H9 (cell line): ENCODE data around the gene RNF125. TPM values are rescaled to one million over a fixed set of nuclear protein-coding genes. Genes with fewer than 3 reads are reported as not detected.

Source experiments
- DNase-seq: peaks from one replicate; pipeline ENCODE4 v3.0.0-alpha.2; 2017
- H2AFZ ChIP-seq: one replicate; pipeline ENCODE4 v1.6.1; 2013; ENCODE audit warnings: mild to moderate bottlenecking, low read length, control low read depth, moderate library complexity
- H2AK5ac ChIP-seq: 2 replicates; pipeline ENCODE4 v1.6.1; 2013; ENCODE audit warnings: low read length, control low read depth, mixed read lengths; ENCODE audit not compliant: insufficient read length
- H2BK120ac ChIP-seq: one replicate; pipeline ENCODE4 v1.6.1; 2013; ENCODE audit warnings: low read depth, mild to moderate bottlenecking, low read length, control low read depth, inconsistent platforms; ENCODE audit not compliant: poor library complexity, severe bottlenecking
- H2BK12ac ChIP-seq: 2 replicates; pipeline ENCODE4 v1.6.1; 2013; ENCODE audit warnings: low read length, control low read depth, mixed read lengths, low read depth; ENCODE audit not compliant: insufficient read length
- H2BK15ac ChIP-seq: 2 replicates; pipeline ENCODE4 v1.6.1; 2013; ENCODE audit warnings: low read depth, low read length, control low read depth
- H2BK20ac ChIP-seq: one replicate; pipeline ENCODE4 v1.6.1; 2013; ENCODE audit warnings: low read depth, mild to moderate bottlenecking, low read length, control low read depth, inconsistent platforms; ENCODE audit not compliant: poor library complexity, severe bottlenecking
- H2BK5ac ChIP-seq: 2 replicates; pipeline ENCODE4 v1.6.1; 2013; ENCODE audit warnings: low read length, control low read depth, mixed read lengths; ENCODE audit not compliant: insufficient read length
- H3K14ac ChIP-seq: 2 replicates; pipeline ENCODE4 v1.6.1; 2013; ENCODE audit warnings: low read length, control low read depth; ENCODE audit not compliant: insufficient read depth
- H3K18ac ChIP-seq: 2 replicates; pipeline ENCODE4 v1.6.1; 2013; ENCODE audit warnings: low read depth, mild to moderate bottlenecking, mixed read lengths, low read length, control low read depth; ENCODE audit not compliant: insufficient read length
- H3K23ac ChIP-seq: 2 replicates; pipeline ENCODE4 v1.6.1; 2013; ENCODE audit warnings: low read length, control low read depth, mixed read lengths, low read depth; ENCODE audit not compliant: insufficient read length
- H3K23me2 ChIP-seq: 2 replicates; pipeline ENCODE4 v1.6.1; 2013; ENCODE audit warnings: low read depth, mild to moderate bottlenecking, mixed read lengths, low read length, control low read depth; ENCODE audit not compliant: insufficient read length, poor library complexity, severe bottlenecking
- H3K27ac ChIP-seq: 2 replicates; pipeline ENCODE4 v1.5.1; 2013; ENCODE audit warnings: low read length, control low read depth, mixed read lengths, low read depth; ENCODE audit not compliant: insufficient read length
- H3K27me3 ChIP-seq: 2 replicates; pipeline ENCODE4 v1.6.1; 2013; ENCODE audit warnings: low read length, control low read depth, inconsistent platforms; ENCODE audit not compliant: insufficient read depth
- H3K4ac ChIP-seq: 2 replicates; pipeline ENCODE4 v1.6.1; 2013; ENCODE audit warnings: low read depth, mild to moderate bottlenecking, control low read depth, inconsistent platforms, low read length, moderate library complexity
- H3K4me1 ChIP-seq: 2 replicates; pipeline ENCODE4 v1.6.1; 2013; ENCODE audit warnings: low read length, control low read depth, inconsistent platforms; ENCODE audit not compliant: insufficient read depth
- H3K4me2 ChIP-seq: 2 replicates; pipeline ENCODE4 v1.6.1; 2013; ENCODE audit warnings: low read length, control low read depth, mixed read lengths; ENCODE audit not compliant: insufficient read length, insufficient read depth
- H3K56ac ChIP-seq: 2 replicates; pipeline ENCODE4 v1.6.1; 2013; ENCODE audit warnings: low read depth, mild to moderate bottlenecking, mixed read lengths, low read length, control low read depth; ENCODE audit not compliant: insufficient read length
- H3K79me1 ChIP-seq: 2 replicates; pipeline ENCODE4 v1.6.1; 2013; ENCODE audit warnings: low read depth, mild to moderate bottlenecking, moderate library complexity, low read length, control low read depth, inconsistent platforms; ENCODE audit not compliant: insufficient read depth, poor library complexity, severe bottlenecking
- H3K79me2 ChIP-seq: 2 replicates; pipeline ENCODE4 v1.6.1; 2013; ENCODE audit warnings: low read length, control low read depth, inconsistent platforms; ENCODE audit not compliant: insufficient read depth
- H3K9ac ChIP-seq: 2 replicates; pipeline ENCODE4 v1.6.1; 2013; ENCODE audit warnings: low read length, control low read depth, mixed read lengths; ENCODE audit not compliant: insufficient read length; ENCODE audit errors: extremely low read depth
- H3K9me3 ChIP-seq: one replicate; pipeline ENCODE4 v1.6.1; 2013; ENCODE audit warnings: low read depth, low read length, inconsistent platforms; ENCODE audit not compliant: control insufficient read depth
- H3T11ph ChIP-seq: one replicate; pipeline ENCODE4 v1.6.1; 2013; ENCODE audit warnings: mild to moderate bottlenecking, low read length, control low read depth, inconsistent platforms
- H4K20me1 ChIP-seq: one replicate; pipeline ENCODE4 v1.6.1; 2013; ENCODE audit not compliant: control insufficient read depth, insufficient read length, insufficient read depth
- H4K5ac ChIP-seq: 2 replicates; pipeline ENCODE4 v1.6.1; 2013; ENCODE audit warnings: low read depth, mild to moderate bottlenecking, mixed read lengths, low read length, control low read depth; ENCODE audit not compliant: insufficient read length
- H4K8ac ChIP-seq: replicated peaks from 2 replicates; pipeline ENCODE4 v1.6.1; 2013; ENCODE audit warnings: low read length, control low read depth, mixed read lengths, low read depth; ENCODE audit not compliant: insufficient read length
- H4K91ac ChIP-seq: 2 replicates; pipeline ENCODE4 v1.6.1; 2013; ENCODE audit warnings: low read depth, mild to moderate bottlenecking, moderate library complexity, mixed read lengths, low read length, control low read depth; ENCODE audit not compliant: insufficient read length
- H3K27ac Mint-ChIP-seq, 3 experiments: 2 replicates in 2 of 3; 3 replicates in 1 of 3; pipeline ENCODE4 v1.8.0; 2020 to 2021; ENCODE audit warnings: mixed read lengths in 3 of 3, mild to moderate bottlenecking in 1 of 3, moderate library complexity in 1 of 3
- H3K27me3 Mint-ChIP-seq: 2 replicates; pipeline ENCODE4 v1.8.0; 2021; ENCODE audit warnings: low read depth, mild to moderate bottlenecking, moderate library complexity, mixed read lengths
- H3K36me3 Mint-ChIP-seq, 3 experiments: 2 replicates in 2 of 3; 3 replicates in 1 of 3; pipeline ENCODE4 v1.8.0; 2020 to 2021; ENCODE audit warnings: low read depth in 3 of 3, mixed read lengths in 3 of 3; ENCODE audit not compliant: insufficient read depth in 1 of 3
- H3K4me1 Mint-ChIP-seq, 2 experiments: 2 replicates each; pipeline ENCODE4 v1.8.0; 2020; ENCODE audit warnings: mixed read lengths in 2 of 2
- H3K4me3 Mint-ChIP-seq, 2 experiments: 2 replicates in 1 of 2; 3 replicates in 1 of 2; pipeline ENCODE4 v1.8.0; 2020 to 2021; ENCODE audit warnings: mild to moderate bottlenecking in 2 of 2, mixed read lengths in 2 of 2, moderate library complexity in 1 of 2
- H3K9me3 Mint-ChIP-seq, 2 experiments: 2 replicates in 1 of 2; 3 replicates in 1 of 2; pipeline ENCODE4 v1.8.0; 2020; ENCODE audit warnings: mild to moderate bottlenecking in 2 of 2, mixed read lengths in 2 of 2, moderate library complexity in 1 of 2
- WGBS: extraction: QIAGEN DNeasy Blood & Tissue Kit; methylation state at CpG from one replicate; pipeline ENCODE4 v1.1.7; 2013; ENCODE audit warnings: missing lambda C conversion rate, low lambda C conversion rate, mixed read lengths; ENCODE audit not compliant: insufficient read length; ENCODE audit errors: extremely low coverage; 5-methylcytosine and 5-hydroxymethylcytosine counted together
- total RNA-seq: library from RNA; stranded (reverse); gene quantifications from 2 replicates; pipeline ENCODE4 v1.2.1, GENCODE V29; 2021
- TF ChIP-seq, protein P1 (sequence below): fragments of 200-600 bp; sonication (generic); conservative IDR thresholded peaks from 3 replicates; pipeline ENCODE4 v1.8.0; 2021; ENCODE audit warnings: antibody characterized with exemption, mild to moderate bottlenecking

Gene RNF125
- total RNA-seq, 1 experiment from 2014 or later = 8.3 TPM

DNA sequence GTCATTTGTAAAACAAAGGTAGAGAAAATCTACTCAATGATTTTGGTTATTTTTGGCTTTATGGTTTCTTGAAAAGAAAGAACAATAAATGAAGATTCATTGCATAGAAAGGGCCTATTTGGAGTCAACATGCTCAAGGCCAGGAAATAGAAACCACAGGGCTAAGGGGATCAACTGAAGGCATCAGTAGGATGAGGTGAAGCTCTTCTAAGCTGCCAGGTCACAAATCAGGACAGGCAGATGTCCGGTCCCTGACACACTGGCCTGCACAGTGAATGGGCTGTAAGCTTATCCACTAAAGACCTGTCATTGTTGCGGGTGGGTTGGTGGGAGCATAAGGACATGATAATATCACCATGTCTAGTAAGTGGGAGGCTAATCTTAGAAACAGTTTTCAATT is 41.4 kb downstream of the RNF125 start:
- no peaks in the 10 kb centered on the region for H3K23me2 ChIP-seq
- no peaks in the 10 kb centered on the region for H3K79me2 ChIP-seq
- H2AK5ac ChIP-seq = no peak overlapping the region
- no peak overlapping the region for H4K8ac ChIP-seq
- H3K9me3 ChIP-seq = no peaks in the 10 kb centered on the region
- no peak overlapping the region for H3K9ac ChIP-seq
- peaks cover 3% of the 10 kb centered on the region; the same call in 1 of the 2 replicates for H3K4me1 ChIP-seq
- TF ChIP-seq, protein P1, sequence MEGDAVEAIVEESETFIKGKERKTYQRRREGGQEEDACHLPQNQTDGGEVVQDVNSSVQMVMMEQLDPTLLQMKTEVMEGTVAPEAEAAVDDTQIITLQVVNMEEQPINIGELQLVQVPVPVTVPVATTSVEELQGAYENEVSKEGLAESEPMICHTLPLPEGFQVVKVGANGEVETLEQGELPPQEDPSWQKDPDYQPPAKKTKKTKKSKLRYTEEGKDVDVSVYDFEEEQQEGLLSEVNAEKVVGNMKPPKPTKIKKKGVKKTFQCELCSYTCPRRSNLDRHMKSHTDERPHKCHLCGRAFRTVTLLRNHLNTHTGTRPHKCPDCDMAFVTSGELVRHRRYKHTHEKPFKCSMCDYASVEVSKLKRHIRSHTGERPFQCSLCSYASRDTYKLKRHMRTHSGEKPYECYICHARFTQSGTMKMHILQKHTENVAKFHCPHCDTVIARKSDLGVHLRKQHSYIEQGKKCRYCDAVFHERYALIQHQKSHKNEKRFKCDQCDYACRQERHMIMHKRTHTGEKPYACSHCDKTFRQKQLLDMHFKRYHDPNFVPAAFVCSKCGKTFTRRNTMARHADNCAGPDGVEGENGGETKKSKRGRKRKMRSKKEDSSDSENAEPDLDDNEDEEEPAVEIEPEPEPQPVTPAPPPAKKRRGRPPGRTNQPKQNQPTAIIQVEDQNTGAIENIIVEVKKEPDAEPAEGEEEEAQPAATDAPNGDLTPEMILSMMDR = no peak
- H2AFZ ChIP-seq = no peak overlapping the region
- no peak overlapping the region for H3K4me2 ChIP-seq
- no peak for DNase-seq
- no peak overlapping the region for H3K56ac ChIP-seq
- no peak overlapping the region for H2BK15ac ChIP-seq
- no peak overlapping the region for H3K14ac ChIP-seq
- H3K27ac ChIP-seq = no peak overlapping the region
- H3K4ac ChIP-seq = no peak overlapping the region
- no peak overlapping the region for H2BK5ac ChIP-seq
- no peaks in the 10 kb centered on the region for H3K27me3 ChIP-seq
- Mint-ChIP-seq H3K4me3 (no peak overlapping the region), H3K36me3 (peaks cover 0 to 7% (median 7%) of the 10 kb centered on the region in 3 experiments; a peak in 4 of 7 replicates), H3K4me1 (peaks cover 27 to 28% of the 10 kb centered on the region in 2 experiments), H3K27ac (no peak overlapping the region), H3K27me3 (no peaks in the 10 kb centered on the region), H3K9me3 (no peaks in the 10 kb centered on the region)
- H3K18ac ChIP-seq = no peak overlapping the region
- H4K91ac ChIP-seq = no peak overlapping the region
- H2BK20ac ChIP-seq = no peak overlapping the region
- no peak overlapping the region for H2BK120ac ChIP-seq
- no peaks in the 10 kb centered on the region for H4K20me1 ChIP-seq
- H2BK12ac ChIP-seq = no peak overlapping the region
- no peaks in the 10 kb centered on the region for H3K79me1 ChIP-seq
- no CpG with 5 or more reads among the region's 2 CpGs for WGBS
- no peak overlapping the region for H4K5ac ChIP-seq
- no peak overlapping the region for H3K23ac ChIP-seq
- H3T11ph ChIP-seq = no peak overlapping the region
